Duodenal mucosa (tissue), 2 donors: ENCODE data around the gene ELL2.

Source experiments
- H3K27ac ChIP-seq: one replicate; pipeline ENCODE4 v1.7.0; 2013; ENCODE audit warnings: low read depth, low read length
- H3K27me3 ChIP-seq, 2 donors: one replicate each; pipeline ENCODE4 v1.7.0; 2013; ENCODE audit warnings: low read length in 2 of 2, control low read depth in 1 of 2; ENCODE audit not compliant: insufficient read depth in 2 of 2, control insufficient read depth in 1 of 2
- H3K36me3 ChIP-seq, 2 donors: one replicate each; pipeline ENCODE4 v1.7.0; 2013; ENCODE audit warnings: low read length in 2 of 2, control low read depth in 1 of 2; ENCODE audit not compliant: insufficient read depth in 2 of 2, control insufficient read depth in 1 of 2
- H3K4me1 ChIP-seq, 2 donors: one replicate each; pipeline ENCODE4 v1.7.0; 2013; ENCODE audit warnings: low read length in 2 of 2, control low read depth in 1 of 2; ENCODE audit not compliant: insufficient read depth in 2 of 2, control insufficient read depth in 1 of 2
- H3K4me3 ChIP-seq, 2 donors: one replicate each; pipeline ENCODE4 v1.7.0; 2013; ENCODE audit warnings: low read length in 2 of 2, low read depth in 1 of 2
- H3K9ac ChIP-seq, 2 donors: one replicate each; pipeline ENCODE4 v1.7.0; 2013; ENCODE audit warnings: low read length in 2 of 2, low read depth in 1 of 2
- H3K9me3 ChIP-seq, 2 donors: one replicate each; pipeline ENCODE4 v1.7.0; 2013; ENCODE audit warnings: low read length in 2 of 2, control low read depth in 1 of 2; ENCODE audit not compliant: control insufficient read depth in 1 of 2

Gene ELL2

GRCh38 chr5:95886340-95887044 lies 75.2 kb downstream of the ELL2 start:
- Histone ChIP-seq H3K36me3 (peaks cover 5 to 23% of the 10 kb centered on the region in 2 donors), H3K27ac (no peak overlapping the region)

GRCh38 chr5:95884511-95884910 lies 77.1 kb downstream of the ELL2 start:
- no peak overlapping the region for H3K9ac ChIP-seq
- no peaks in the 10 kb centered on the region for H3K27me3 ChIP-seq
- no peak overlapping the region for H3K27ac ChIP-seq
- H3K4me1 ChIP-seq = peaks cover 5 to 6% of the 10 kb centered on the region in 2 donors
- H3K9me3 ChIP-seq = no peaks in the 10 kb centered on the region
- H3K4me3 ChIP-seq = no peak overlapping the region
- peaks cover 0 to 5% of the 10 kb centered on the region in 2 donors for H3K36me3 ChIP-seq

More at GRCh38 chr5:95886340-95887044, 75.2 kb downstream of the ELL2 start:
- Histone ChIP-seq H3K4me1 (no peaks in the 10 kb centered on the region), H3K4me3 (no peak overlapping the region), H3K9ac (no peak overlapping the region), H3K27me3 (no peaks in the 10 kb centered on the region), H3K9me3 (no peaks in the 10 kb centered on the region)

- Histone ChIP-seq H3K9me3 (no peaks in the 10 kb centered on the region), H3K9ac (no peak overlapping the region), H3K27me3 (no peaks in the 10 kb centered on the region), H3K27ac (no peak overlapping the region), H3K36me3 (peaks cover 0 to 5% of the 10 kb centered on the region in 2 donors), H3K4me1 (peaks cover 10% of the 10 kb centered on the region in 2 donors), H3K4me3 (no peak overlapping the region)
These were observed 77.7 kb downstream of the ELL2 start for GRCh38 chr5:95884017-95884325.

- no peaks in the 10 kb centered on the region for H3K27me3 ChIP-seq
- H3K4me3 ChIP-seq = no peak overlapping the region
- peaks cover 0 to 5% of the 10 kb centered on the region in 2 donors for H3K36me3 ChIP-seq
- H3K9me3 ChIP-seq = no peaks in the 10 kb centered on the region
- no peak overlapping the region for H3K27ac ChIP-seq
- no peak overlapping the region for H3K9ac ChIP-seq
- peaks cover 10 to 14% of the 10 kb centered on the region in 2 donors for H3K4me1 ChIP-seq
These were observed 78.2 kb downstream of the ELL2 start for GRCh38 chr5:95883185-95884016.

GRCh38 chr5:95881833-95882232 lies 79.8 kb downstream of the ELL2 start:
- no peaks in the 10 kb centered on the region for H3K9me3 ChIP-seq
- H3K27ac ChIP-seq = no peak overlapping the region
- H3K4me1 ChIP-seq = peaks cover 10 to 14% of the 10 kb centered on the region in 2 donors
- no peak overlapping the region for H3K4me3 ChIP-seq
- H3K36me3 ChIP-seq = no peaks in the 10 kb centered on the region
- H3K9ac ChIP-seq = no peak overlapping the region
- no peaks in the 10 kb centered on the region for H3K27me3 ChIP-seq

GRCh38 chr5:95880081-95880926 lies 81.3 kb downstream of the ELL2 start:
- no peak overlapping the region for H3K4me3 ChIP-seq
- H3K36me3 ChIP-seq = no peaks in the 10 kb centered on the region
- H3K9ac ChIP-seq = no peak overlapping the region
- H3K9me3 ChIP-seq = no peaks in the 10 kb centered on the region
- H3K27me3 ChIP-seq = no peaks in the 10 kb centered on the region
- no peak overlapping the region for H3K27ac ChIP-seq
- peaks cover 10 to 14% of the 10 kb centered on the region in 2 donors for H3K4me1 ChIP-seq

GRCh38 chr5:95879661-95880060 lies 82.0 kb downstream of the ELL2 start:
- Histone ChIP-seq H3K9ac (no peak overlapping the region), H3K4me3 (no peak overlapping the region), H3K27me3 (no peaks in the 10 kb centered on the region), H3K9me3 (no peaks in the 10 kb centered on the region), H3K27ac (no peak overlapping the region), H3K4me1 (peaks cover 10 to 14% of the 10 kb centered on the region in 2 donors), H3K36me3 (no peaks in the 10 kb centered on the region)

- no peaks in the 10 kb centered on the region for H3K36me3 ChIP-seq
- H3K9ac ChIP-seq = no peak overlapping the region
- no peak overlapping the region for H3K27ac ChIP-seq
- no peaks in the 10 kb centered on the region for H3K27me3 ChIP-seq
- H3K4me3 ChIP-seq = no peak overlapping the region
- H3K9me3 ChIP-seq = no peaks in the 10 kb centered on the region
- peaks cover 10 to 14% of the 10 kb centered on the region in 2 donors for H3K4me1 ChIP-seq
These were observed 83.0 kb downstream of the ELL2 start for GRCh38 chr5:95878417-95879323.

GRCh38 chr5:95876782-95877181 lies 84.9 kb downstream of the ELL2 start:
- no peaks in the 10 kb centered on the region for H3K9me3 ChIP-seq
- H3K27me3 ChIP-seq = no peaks in the 10 kb centered on the region
- H3K27ac ChIP-seq = no peak overlapping the region
- H3K4me3 ChIP-seq = no peak overlapping the region
- H3K4me1 ChIP-seq = peaks cover 10 to 17% of the 10 kb centered on the region in 2 donors
- no peaks in the 10 kb centered on the region for H3K36me3 ChIP-seq
- H3K9ac ChIP-seq = no peak overlapping the region
